GM12891 (cell line): ENCODE data around the gene MED13L.
A peak's percentile ranks its signal among the peaks of the same experiment; 100 is the strongest.

ENCODE experiments used
- DNase-seq: peaks from one replicate; pipeline ENCODE4 v3.0.0; 2011; ENCODE audit warnings: low spot score; ENCODE audit not compliant: insufficient read length
- FAIRE-seq: peaks from 2 replicates; lab custom pipeline; 2011; peaks lifted over from hg19 to GRCh38; lab: Jason Lieb, UNC
- PAX5 ChIP-seq: IDR thresholded peaks from 2 replicates; pipeline ENCODE4 v1.6.1; 2011; ENCODE audit warnings: low read length, moderate library complexity, mild to moderate bottlenecking; ENCODE audit not compliant: insufficient read depth, severe bottlenecking
- POLR2A ChIP-seq: IDR thresholded peaks from 2 replicates; pipeline ENCODE4 v1.6.1; 2011; ENCODE audit warnings: low read depth, low read length, control low read depth
- POLR2AphosphoS5 ChIP-seq: IDR thresholded peaks from 2 replicates; pipeline ENCODE4 v1.6.1; 2011; ENCODE audit warnings: low read depth, low read length, control low read depth
- POU2F2 ChIP-seq: IDR thresholded peaks from 2 replicates; pipeline ENCODE4 v1.6.1; 2011; ENCODE audit warnings: low read depth, mild to moderate bottlenecking, control low read depth, low read length, moderate library complexity
- SPI1 ChIP-seq: IDR thresholded peaks from 2 replicates; pipeline ENCODE4 v1.6.1; 2011; ENCODE audit warnings: low read depth, low read length, control low read depth
- TAF1 ChIP-seq: IDR thresholded peaks from 2 replicates; pipeline ENCODE4 v1.6.1; 2011; ENCODE audit warnings: low read depth, low read length, control low read depth

Gene MED13L

DNA sequence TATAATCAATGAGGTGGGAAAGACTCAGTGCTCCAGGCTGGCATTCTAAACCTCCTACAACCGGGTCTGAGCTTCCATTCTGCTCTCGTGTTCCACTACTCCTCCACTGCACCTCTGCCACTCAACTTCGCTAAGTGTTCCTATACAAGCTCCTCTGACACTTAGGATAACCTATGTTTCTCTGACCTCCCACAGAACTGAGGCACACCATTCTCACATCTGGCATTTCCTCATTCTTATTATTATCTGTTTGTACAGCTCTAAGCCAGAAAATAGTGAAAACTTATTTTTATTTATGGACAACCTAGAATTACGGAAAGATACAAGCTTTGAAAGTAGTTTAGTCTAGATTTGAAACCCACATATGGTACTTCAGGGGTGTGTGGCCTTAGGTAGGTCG lies 127.0 kb downstream of the MED13L start:
- TF ChIP-seq POLR2AphosphoS5, result no peak
- TF ChIP-seq SPI1, result no peak
- TF ChIP-seq POLR2A, result no peak
- TF ChIP-seq POU2F2, result no peak
- no peak for TF ChIP-seq PAX5
- TF ChIP-seq TAF1, result no peak
- no peak for DNase-seq
- no peak for FAIRE-seq

DNA sequence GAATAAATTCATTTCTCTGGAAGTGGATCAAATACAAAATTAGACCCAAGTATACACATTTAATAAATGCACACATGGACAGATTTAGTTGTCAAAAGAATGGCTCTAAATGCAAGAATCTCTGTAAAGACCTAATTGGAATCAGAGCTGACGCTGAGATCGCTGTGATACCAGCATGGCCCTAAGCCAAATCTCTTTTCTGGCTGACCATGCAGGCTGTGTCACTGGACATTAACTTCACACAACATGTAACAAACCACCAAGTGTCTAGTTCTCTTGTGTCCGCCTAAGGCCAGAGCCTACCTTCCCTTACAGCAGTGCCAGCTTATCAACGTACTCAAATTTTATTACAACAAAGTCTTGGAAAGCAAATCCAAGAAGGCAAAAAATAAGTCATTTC lies 127.5 kb downstream of the MED13L start:
- DNase-seq (no peak), FAIRE-seq (no peak)
- TF ChIP-seq POU2F2 (no peak), POLR2AphosphoS5 (no peak), TAF1 (no peak), POLR2A (no peak)

DNA sequence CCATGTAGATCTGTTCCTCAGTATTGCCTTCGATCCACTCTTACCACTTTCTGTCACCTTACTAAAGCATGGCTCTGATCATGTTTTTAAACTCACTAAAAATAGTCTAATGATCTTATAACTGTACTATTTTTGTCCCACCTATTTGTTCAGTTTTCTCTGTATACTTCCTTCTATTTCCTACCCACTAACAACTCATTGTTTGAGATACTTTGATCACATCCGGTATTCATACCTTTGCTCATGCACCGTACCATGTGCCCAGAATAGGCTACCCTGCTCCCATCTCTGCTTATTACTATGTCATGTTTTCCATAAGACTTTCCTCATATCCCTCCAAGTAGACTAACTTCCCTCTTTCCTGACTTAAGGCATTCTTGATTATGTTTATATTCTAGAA lies 128.6 kb downstream of the MED13L start:
- FAIRE-seq (peak; percentile 72), DNase-seq (no peak)
- TF ChIP-seq SPI1 (no peak), POLR2A (no peak), PAX5 (no peak), POU2F2 (no peak)

DNA sequence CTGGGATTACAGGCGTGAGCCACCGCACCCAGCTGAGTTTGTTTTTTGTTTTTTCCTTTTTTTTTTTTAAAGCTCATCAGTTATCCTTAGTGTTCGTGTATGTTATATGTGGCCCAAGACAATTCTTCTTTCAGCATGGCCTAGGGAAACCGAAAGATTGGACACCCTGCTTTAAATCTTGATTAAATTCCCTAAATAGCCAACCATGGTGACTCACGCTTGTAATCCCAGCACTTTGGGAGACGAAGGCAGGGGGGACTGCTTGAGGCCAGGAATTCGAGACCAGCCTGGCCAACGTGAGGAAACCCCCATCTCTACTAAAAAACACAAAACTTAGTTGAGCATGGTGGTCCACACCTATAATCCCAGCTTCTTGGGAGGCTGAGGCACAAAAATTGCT lies 131.1 kb downstream of the MED13L start:
- TF ChIP-seq SPI1, result no peak
- no peak for TF ChIP-seq PAX5
- TF ChIP-seq POU2F2, result no peak
- no peak for TF ChIP-seq POLR2AphosphoS5
- no peak for TF ChIP-seq TAF1
- TF ChIP-seq POLR2A, result no peak
- DNase-seq (no peak), FAIRE-seq (no peak)

DNA sequence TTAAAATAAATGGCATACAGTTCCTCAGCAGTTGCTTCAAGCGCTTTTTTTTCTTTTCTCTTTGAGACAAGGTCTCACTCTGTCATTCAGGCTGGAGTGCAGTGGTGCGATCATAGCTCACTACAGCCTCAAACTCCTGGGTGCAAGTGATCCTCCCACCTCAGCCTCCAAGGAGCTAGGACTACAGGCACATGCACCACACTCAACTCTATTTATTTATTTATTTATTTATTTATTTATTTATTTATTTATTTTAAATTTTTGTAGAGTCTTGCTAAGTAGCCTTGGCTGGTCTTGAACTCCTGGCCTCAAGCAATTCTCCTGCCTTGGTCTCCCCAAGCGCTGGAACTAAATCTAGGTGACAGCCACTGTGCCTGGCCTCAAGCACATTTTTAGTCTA lies 132.0 kb downstream of the MED13L start:
- FAIRE-seq, result no peak
- no peak for TF ChIP-seq POU2F2
- TF ChIP-seq TAF1, result no peak
- TF ChIP-seq PAX5, result no peak
- no peak for TF ChIP-seq POLR2AphosphoS5
- TF ChIP-seq POLR2A, result no peak
- TF ChIP-seq SPI1, result no peak
- no peak for DNase-seq

DNA sequence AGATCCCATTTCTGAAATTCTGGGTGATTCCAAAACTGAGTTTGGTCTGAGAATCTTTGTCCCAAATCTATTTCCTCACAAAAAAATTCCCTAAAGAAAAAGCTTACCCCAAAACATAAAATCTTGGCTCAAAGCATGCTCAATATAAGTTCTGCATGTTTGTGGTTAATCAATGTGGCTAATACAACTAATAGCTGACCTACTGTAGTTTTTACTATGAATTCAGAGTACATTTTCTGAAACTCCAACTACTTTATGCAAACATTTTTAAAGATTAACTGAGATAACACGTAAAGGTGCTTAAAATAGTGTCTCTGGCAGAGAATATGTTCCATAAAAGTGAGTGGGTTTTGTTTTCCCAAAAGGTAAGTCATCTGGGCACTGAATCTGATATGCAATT lies 133.1 kb downstream of the MED13L start:
- no peak for FAIRE-seq
- DNase-seq, result no peak
- TF ChIP-seq POLR2A (no peak), POLR2AphosphoS5 (no peak), SPI1 (no peak), PAX5 (no peak), POU2F2 (no peak), TAF1 (no peak)

DNA sequence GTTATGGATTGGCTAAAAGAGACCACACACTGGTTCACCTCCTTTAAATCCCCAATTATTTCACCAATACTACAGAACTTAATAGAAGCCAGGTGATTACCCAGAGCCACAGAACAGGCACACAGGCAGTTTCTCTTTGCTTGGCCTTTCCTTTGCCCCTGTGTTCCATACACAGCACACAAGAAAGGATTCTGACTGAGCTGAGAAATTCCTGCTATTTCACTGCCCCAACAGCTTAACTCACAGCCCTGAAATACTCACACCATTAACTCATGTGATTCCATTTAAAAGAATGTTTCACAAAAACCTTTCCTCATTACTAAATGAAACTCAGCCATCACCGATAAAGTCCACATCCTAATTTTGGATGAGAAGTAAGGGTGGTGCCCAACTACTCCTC lies 133.6 kb downstream of the MED13L start:
- TF ChIP-seq PAX5, result no peak
- DNase-seq, result no peak
- FAIRE-seq, result peak; percentile 66

DNA sequence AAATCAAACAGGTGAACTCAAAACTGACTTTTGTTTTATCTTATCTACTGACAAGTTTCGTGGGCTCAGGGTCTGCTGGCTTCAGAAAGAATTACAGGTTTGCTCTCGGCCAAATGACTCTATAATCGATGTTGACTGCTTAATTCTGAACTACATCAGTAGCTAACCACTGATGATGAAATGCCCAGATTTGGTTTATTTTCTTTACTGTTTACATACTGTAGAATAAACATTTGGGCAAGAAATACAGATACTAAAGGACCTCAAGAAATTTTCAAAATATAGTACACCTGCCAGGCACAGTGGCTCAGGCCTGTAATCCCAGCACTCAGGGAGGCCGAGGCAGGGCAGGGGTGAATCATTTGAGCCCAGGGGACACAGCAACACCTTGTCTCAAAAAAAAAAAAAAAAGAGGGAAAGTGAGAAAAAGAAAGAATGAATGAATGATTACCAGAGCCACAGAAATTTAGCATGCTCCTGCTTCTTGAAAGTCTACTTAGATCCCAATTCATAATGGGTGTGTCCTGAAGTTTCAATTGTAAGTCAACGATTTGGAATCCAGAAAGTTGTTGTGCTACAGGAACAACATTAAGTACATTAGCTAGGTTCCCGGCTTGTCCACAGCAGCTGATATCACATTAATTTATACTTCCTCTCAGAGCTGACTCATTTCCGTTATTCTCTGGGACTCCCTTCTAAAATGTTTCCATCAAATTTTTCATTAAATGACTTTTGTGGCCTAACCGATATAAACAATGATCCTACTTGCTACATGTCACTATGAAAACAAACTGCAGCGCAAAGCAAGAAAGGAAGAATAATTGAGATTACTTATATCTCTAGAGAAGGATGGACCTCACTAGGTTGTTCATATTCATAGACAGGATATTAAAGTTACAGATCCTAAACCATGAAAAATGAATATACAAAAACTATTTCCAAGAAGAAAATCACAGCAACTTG lies 134.3 kb downstream of the MED13L start:
- no peak for DNase-seq
- peak; percentile 68 for FAIRE-seq
- TF ChIP-seq SPI1 (peak; percentile 43; the same call in 1 of the 2 replicates), TAF1 (no peak)

DNA sequence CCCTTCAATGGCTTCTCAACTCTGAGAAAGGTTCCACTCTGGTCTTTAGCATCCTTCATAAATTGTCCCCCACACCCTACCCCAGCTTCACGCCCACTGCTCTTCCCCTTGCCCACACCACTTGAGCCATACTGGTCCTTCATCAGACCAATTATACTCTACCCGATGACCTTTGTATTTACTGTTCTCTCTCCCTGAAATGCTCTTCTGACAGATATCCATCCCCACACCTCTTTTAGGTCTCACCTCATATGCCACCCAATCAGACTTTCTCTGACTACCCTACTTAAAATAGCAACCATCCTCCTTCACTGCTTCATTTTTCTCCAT lies 135.7 kb downstream of the MED13L start:
- FAIRE-seq (peak; percentile 50), DNase-seq (no peak)
- no peak for TF ChIP-seq POLR2AphosphoS5
- TF ChIP-seq PAX5, result no peak
- no peak for TF ChIP-seq TAF1
- no peak for TF ChIP-seq POLR2A
- no peak for TF ChIP-seq POU2F2
- no peak for TF ChIP-seq SPI1

DNA sequence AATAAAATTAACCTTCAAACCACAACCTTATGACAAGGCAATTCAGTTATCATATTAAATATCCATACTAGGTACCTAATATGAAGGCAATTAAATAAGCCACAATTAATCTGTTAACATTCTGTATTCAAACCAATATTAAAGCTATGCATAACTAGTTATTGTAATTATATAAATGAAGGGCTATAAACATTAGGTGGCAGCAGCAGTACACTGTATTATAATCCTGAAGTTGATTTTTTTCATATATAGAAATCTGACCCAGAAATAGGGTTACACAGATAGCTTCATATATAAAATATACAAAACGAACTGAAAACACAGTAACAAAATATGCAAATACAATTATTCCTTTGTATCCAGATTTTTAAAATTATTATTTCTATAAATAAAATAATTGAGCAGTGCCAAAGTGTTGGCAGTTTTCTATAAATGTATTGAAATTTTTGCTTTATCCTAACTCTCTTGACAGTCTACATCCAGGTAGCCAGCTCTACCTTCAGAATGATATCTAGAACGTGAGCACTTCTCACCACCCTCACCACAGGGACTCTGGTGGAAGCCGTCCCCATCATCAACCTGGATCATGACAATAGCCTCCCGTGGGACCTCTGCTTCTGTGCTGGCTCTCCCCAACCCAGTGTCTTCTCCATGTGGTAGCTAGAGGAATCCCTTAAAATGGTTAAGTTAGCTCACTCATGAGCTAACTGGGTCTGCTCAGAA lies 136.2 kb downstream of the MED13L start:
- FAIRE-seq, result no peak
- DNase-seq, result no peak
- TF ChIP-seq SPI1 (no peak), POLR2AphosphoS5 (no peak), POU2F2 (no peak), POLR2A (no peak), TAF1 (no peak), PAX5 (no peak)
